Fibroblast of lung (primary cell): ENCODE measurements around the gene SH2D4B.

ENCODE experiments used
- CTCF ChIP-seq, 2 donors: IDR thresholded peaks in 1 of 2; conservative IDR thresholded peaks in 1 of 2; 1 replicate in 1 of 2; 2 replicates in 1 of 2; pipeline ENCODE4 v1.5.1; 2011 to 2012; ENCODE audit warnings: low read length in 2 of 2, control low read depth in 1 of 2, inconsistent platforms in 1 of 2, low read depth in 1 of 2, mild to moderate bottlenecking in 1 of 2
- EZH2 ChIP-seq: IDR thresholded peaks from 2 replicates; pipeline ENCODE4 v1.5.1; 2012; ENCODE audit warnings: low read length, control low read depth, mild to moderate bottlenecking; ENCODE audit errors: missing control alignments

GRCh38 chr10:80538481-80539185 is 931 bp downstream of the SH2D4B start:
- no peak for TF ChIP-seq CTCF (conservative IDR thresholded peaks at IDR 0.05 in 1 of 2, IDR thresholded peaks at IDR 0.05 in 1 of 2; ENCODE audit: low read depth in 1 of 2, low read length in 2 of 2)
- TF ChIP-seq EZH2, result no peak
